Measurements from ENCODE around the gene NCF4.

NCF4 gene

GRCh38 chr22:36925388-36926290 is 64.8 kb downstream of the NCF4 start:
- no peak overlapping the region for H3K4me3 ChIP-seq (ENCODE audit: low read depth, low read length)
- no peak for TF ChIP-seq CTCF (IDR thresholded peaks at IDR 0.05; ENCODE audit: low read depth, low read length)
- no peaks in the 10 kb centered on the region for H3K9me3 ChIP-seq
- no peaks in the 10 kb centered on the region; the same call in none of the 2 replicates for H3K27me3 ChIP-seq
- H3K4me1 ChIP-seq, result no peaks in the 10 kb centered on the region
- DNase-seq, result no peak
- H3K36me3 ChIP-seq, result no peaks in the 10 kb centered on the region

- H3K27me3 ChIP-seq, result peaks cover 6% of the 10 kb centered on the region
- no peaks in the 10 kb centered on the region for H3K9me3 ChIP-seq
- H3K4me1 ChIP-seq, result no peaks in the 10 kb centered on the region
- no peak overlapping the region for H3K4me3 ChIP-seq (ENCODE audit: low read depth, low read length)
- H3K36me3 ChIP-seq, result no peaks in the 10 kb centered on the region
- DNase-seq, result no peak
- TF ChIP-seq CTCF (IDR thresholded peaks at IDR 0.05; ENCODE audit: low read depth, low read length), result no peak
These were observed 65.5 kb downstream of the NCF4 start for GRCh38 chr22:36926309-36926708.

- Histone ChIP-seq H3K27me3 (peaks cover 6% of the 10 kb centered on the region), H3K9me3 (no peaks in the 10 kb centered on the region), H3K4me1 (no peaks in the 10 kb centered on the region), H3K4me3 (ENCODE audit: low read depth, low read length) (no peak overlapping the region), H3K36me3 (no peaks in the 10 kb centered on the region)
- no peak for DNase-seq
- TF ChIP-seq CTCF (IDR thresholded peaks at IDR 0.05; ENCODE audit: low read depth, low read length), result no peak
These were observed 66.1 kb downstream of the NCF4 start for GRCh38 chr22:36926721-36927435.
